Nephron progenitor cell (in vitro differentiated cells): Measurements from ENCODE around the gene TRPM5.

Experiments
- DNase-seq: peaks from one replicate; pipeline ENCODE4 v3.0.0; 2021
- H3K27ac Mint-ChIP-seq: 2 replicates; pipeline ENCODE4 v1.8.0; 2021; ENCODE audit warnings: mild to moderate bottlenecking, moderate library complexity, mixed read lengths
- H3K27me3 Mint-ChIP-seq: 2 replicates; pipeline ENCODE4 v1.8.0; 2021; ENCODE audit warnings: mild to moderate bottlenecking, low read depth, mixed read lengths; ENCODE audit not compliant: poor library complexity
- H3K36me3 Mint-ChIP-seq: 2 replicates; pipeline ENCODE4 v1.8.0; 2021; ENCODE audit warnings: low read depth, mixed read lengths
- H3K4me1 Mint-ChIP-seq: 2 replicates; pipeline ENCODE4 v1.8.0; 2021; ENCODE audit warnings: mixed read lengths
- H3K4me3 Mint-ChIP-seq: 2 replicates; pipeline ENCODE4 v1.8.0; 2021; ENCODE audit warnings: mild to moderate bottlenecking, moderate library complexity, mixed read lengths
- H3K9me3 Mint-ChIP-seq: 2 replicates; pipeline ENCODE4 v1.8.0; 2021; ENCODE audit warnings: mild to moderate bottlenecking, moderate library complexity, mixed read lengths
- CTCF ChIP-seq: fragments of 200-600 bp; sonication (generic); IDR thresholded peaks from 2 replicates; pipeline ENCODE4 v1.5.0; 2021; ENCODE audit warnings: antibody characterized with exemption

The TRPM5 gene, protein sequence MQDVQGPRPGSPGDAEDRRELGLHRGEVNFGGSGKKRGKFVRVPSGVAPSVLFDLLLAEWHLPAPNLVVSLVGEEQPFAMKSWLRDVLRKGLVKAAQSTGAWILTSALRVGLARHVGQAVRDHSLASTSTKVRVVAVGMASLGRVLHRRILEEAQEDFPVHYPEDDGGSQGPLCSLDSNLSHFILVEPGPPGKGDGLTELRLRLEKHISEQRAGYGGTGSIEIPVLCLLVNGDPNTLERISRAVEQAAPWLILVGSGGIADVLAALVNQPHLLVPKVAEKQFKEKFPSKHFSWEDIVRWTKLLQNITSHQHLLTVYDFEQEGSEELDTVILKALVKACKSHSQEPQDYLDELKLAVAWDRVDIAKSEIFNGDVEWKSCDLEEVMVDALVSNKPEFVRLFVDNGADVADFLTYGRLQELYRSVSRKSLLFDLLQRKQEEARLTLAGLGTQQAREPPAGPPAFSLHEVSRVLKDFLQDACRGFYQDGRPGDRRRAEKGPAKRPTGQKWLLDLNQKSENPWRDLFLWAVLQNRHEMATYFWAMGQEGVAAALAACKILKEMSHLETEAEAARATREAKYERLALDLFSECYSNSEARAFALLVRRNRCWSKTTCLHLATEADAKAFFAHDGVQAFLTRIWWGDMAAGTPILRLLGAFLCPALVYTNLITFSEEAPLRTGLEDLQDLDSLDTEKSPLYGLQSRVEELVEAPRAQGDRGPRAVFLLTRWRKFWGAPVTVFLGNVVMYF (N-terminal part only)

DNA sequence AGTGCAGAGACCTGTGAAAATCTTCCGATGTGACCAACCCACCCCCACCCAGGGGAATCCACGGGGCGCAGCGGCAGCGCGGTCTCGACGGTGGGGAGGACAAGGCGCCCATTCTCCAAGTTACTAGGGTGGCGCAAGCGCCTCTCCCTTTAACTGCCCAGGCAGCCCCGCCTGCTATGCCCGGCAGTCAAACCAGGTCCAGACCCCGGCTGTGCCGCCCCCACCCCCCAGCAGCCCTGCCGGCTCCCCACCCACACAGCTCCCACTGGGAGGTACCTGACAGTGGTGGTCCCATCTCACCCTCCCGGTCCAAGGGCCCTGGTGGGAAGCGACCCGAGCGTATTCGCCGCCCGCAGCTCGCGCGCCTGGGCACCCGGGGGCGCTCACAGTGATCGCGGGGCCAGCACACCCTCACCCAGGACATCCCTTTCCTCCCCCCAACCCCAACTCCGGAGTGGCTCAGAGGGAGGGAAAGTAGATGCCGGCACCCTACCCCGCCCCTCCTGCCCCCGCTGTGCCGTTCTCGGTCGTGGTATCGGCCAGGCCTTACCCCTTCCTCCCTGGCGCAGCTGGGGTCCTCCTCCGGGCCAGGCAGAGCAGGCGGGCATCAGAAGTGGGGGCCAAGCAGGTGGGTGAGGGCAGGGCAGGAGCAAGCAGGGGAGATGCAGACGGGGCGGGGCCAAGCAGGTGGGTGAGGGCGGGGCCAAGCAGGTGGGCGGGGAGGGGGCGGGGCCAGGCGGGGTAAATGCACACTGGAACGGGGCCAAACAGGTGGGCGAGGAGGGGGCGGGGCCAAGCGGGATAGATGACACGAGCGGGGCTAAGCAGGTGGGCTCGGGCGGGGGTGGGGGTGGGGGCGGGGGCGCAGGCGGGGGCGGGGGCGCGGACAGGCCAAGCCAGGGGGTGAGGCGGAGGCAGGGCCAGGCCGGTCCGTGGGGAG lies at the start of gene TRPM5:
TRPM5 (minus strand) TSS at position 634 of the 940 bp plus-strand sequence. CDS start 21,478 bp downstream, outside the sequence.
- Mint-ChIP-seq H3K27ac (no peak within 1 kb of the TSS), H3K27me3 (peaks cover 90% of the 10 kb centered on the region)

DNA sequence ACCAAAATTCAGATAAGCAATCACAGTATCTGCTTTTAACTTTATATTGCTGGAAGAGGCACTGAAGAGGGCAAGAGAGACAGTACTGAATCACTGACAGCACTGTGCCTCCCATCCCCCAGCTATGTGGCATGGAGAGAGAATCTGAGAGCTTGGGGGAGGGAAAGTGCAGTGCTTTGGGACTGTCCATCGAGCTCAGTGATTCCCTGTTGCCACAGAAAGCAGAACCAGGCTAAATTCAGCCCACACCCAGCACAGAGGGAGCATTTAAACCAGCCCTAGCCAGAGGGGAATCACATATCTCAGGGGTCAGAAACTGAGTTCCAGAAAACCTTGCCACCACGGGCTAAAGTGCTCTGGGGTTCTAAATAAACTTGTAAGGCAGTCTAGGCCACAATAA lies 44.8 kb upstream of the TRPM5 start:
- Mint-ChIP-seq H3K9me3 (peaks cover 62% of the 10 kb centered on the region), H3K27ac (no peak overlapping the region), H3K4me1 (no peaks in the 10 kb centered on the region), H3K4me3 (no peak overlapping the region), H3K27me3 (peaks cover 67% of the 10 kb centered on the region), H3K36me3 (no peaks in the 10 kb centered on the region)
- no peak for TF ChIP-seq CTCF
- DNase-seq, result no peak

More for the DNA sequence above, at the start of gene TRPM5:
- no peak for DNase-seq
- peak within 1 kb of the TSS; percentile 74 for H3K4me3 Mint-ChIP-seq
- H3K4me1 Mint-ChIP-seq, result peaks cover 3% of the 10 kb centered on the region
- H3K9me3 Mint-ChIP-seq, result peaks cover 20% of the 10 kb centered on the region
- H3K36me3 Mint-ChIP-seq, result no peaks in the 10 kb centered on the region
- TF ChIP-seq CTCF, result no peak

DNA sequence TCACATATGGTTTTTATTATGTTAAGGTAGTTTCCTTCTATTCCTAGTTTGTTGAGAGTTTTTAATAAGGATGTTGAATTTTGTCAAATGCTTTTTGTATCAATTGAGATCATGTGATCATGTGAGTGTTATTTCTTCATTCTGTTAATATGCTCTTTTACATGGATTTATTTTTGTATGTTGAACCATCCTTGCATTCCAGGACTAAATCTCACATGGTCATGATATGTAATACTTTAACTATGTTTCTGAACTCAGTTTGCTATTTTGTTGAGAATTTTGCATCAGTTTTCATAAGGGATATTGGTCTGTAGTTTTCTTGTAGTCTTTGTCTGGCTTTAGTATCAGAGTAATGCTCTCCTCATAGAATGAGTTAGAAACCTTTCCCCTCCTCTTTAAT lies 43.7 kb upstream of the TRPM5 start:
- peaks cover 51% of the 10 kb centered on the region for H3K9me3 Mint-ChIP-seq
- peaks cover 7% of the 10 kb centered on the region for H3K4me1 Mint-ChIP-seq
- H3K27ac Mint-ChIP-seq, result no peak overlapping the region
- no peak for DNase-seq
- no peak overlapping the region for H3K4me3 Mint-ChIP-seq
- H3K36me3 Mint-ChIP-seq, result no peaks in the 10 kb centered on the region
- TF ChIP-seq CTCF, result no peak
- H3K27me3 Mint-ChIP-seq, result peaks cover 67% of the 10 kb centered on the region

GRCh38 chr11:2484576-2485125 lies 40.3 kb upstream of the TRPM5 start:
- Mint-ChIP-seq H3K9me3 (peaks cover 56% of the 10 kb centered on the region), H3K27me3 (peaks cover 60% of the 10 kb centered on the region), H3K4me1 (peaks cover 12% of the 10 kb centered on the region), H3K36me3 (no peaks in the 10 kb centered on the region), H3K27ac (no peak overlapping the region), H3K4me3 (no peak overlapping the region)
- DNase-seq, result no peak
- TF ChIP-seq CTCF, result no peak

DNA sequence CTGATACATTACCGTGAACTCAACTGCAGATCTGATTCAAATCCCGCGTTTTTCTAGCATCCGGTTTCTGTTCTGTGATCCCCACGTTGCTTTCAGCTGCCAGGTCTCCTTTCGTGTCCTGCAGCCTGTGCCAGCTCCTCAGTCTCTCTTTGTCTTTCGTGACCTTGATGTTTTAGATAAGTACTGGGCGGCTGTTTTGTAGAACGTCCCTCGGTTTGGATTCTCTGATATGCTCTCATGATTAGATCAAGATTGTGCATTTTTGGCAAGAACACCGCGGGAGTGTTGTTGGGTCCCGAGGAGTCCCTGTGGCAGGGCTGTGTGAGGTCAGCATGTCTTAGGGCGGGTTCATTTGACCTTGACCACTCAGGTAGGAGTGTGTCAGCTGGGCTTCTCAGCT lies 39.1 kb upstream of the TRPM5 start:
- Mint-ChIP-seq H3K9me3 (peaks cover 62% of the 10 kb centered on the region), H3K4me1 (peaks cover 12% of the 10 kb centered on the region), H3K36me3 (no peaks in the 10 kb centered on the region), H3K4me3 (no peak overlapping the region), H3K27me3 (peaks cover 60% of the 10 kb centered on the region), H3K27ac (no peak overlapping the region)
- no peak for DNase-seq
- TF ChIP-seq CTCF, result no peak
